Measurements from ENCODE around the gene PNLIPRP2. TPM values are rescaled to one million over a fixed set of nuclear protein-coding genes. Genes with fewer than 3 reads are reported as not detected.

Gene PNLIPRP2
- total RNA-seq, 1 donor: not detected

GRCh38 chr10:116593139-116593740 lies 27.5 kb upstream of the PNLIPRP2 start:
- H3K4me3 ChIP-seq (ENCODE audit: low read depth, low read length): no peak overlapping the region

GRCh38 chr10:116594525-116595035 lies 26.2 kb upstream of the PNLIPRP2 start:
- no peak for TF ChIP-seq CTCF (IDR thresholded peaks at IDR 0.05; ENCODE audit: insufficient read depth, low read depth, low read length)
- no peak for DNase-seq (ENCODE audit: low read depth)
- no peak overlapping the region for H3K4me3 ChIP-seq (ENCODE audit: low read depth, low read length)

More at GRCh38 chr10:116593139-116593740, 27.5 kb upstream of the PNLIPRP2 start:
- TF ChIP-seq CTCF (IDR thresholded peaks at IDR 0.05; ENCODE audit: insufficient read depth, low read depth, low read length): no peak
- no peak for DNase-seq (ENCODE audit: low read depth)

GRCh38 chr10:116596062-116596461 lies 24.7 kb upstream of the PNLIPRP2 start:
- no peak overlapping the region for H3K4me3 ChIP-seq (ENCODE audit: low read depth, low read length)
- no peak for DNase-seq (ENCODE audit: low read depth)
- no peak for TF ChIP-seq CTCF (IDR thresholded peaks at IDR 0.05; ENCODE audit: insufficient read depth, low read depth, low read length)

GRCh38 chr10:116597543-116597942 lies 23.2 kb upstream of the PNLIPRP2 start:
- TF ChIP-seq CTCF (IDR thresholded peaks at IDR 0.05; ENCODE audit: insufficient read depth, low read depth, low read length): no peak
- DNase-seq (ENCODE audit: low read depth): no peak
- H3K4me3 ChIP-seq (ENCODE audit: low read depth, low read length): no peak overlapping the region

GRCh38 chr10:116598329-116598728 lies 22.4 kb upstream of the PNLIPRP2 start:
- peak; percentile 2 for DNase-seq (ENCODE audit: low read depth)
- no peak for TF ChIP-seq CTCF (IDR thresholded peaks at IDR 0.05; ENCODE audit: insufficient read depth, low read depth, low read length)
- no peak overlapping the region for H3K4me3 ChIP-seq (ENCODE audit: low read depth, low read length)

GRCh38 chr10:116599991-116600390 lies 20.8 kb upstream of the PNLIPRP2 start:
- no peak overlapping the region for H3K4me3 ChIP-seq (ENCODE audit: low read depth, low read length)
- TF ChIP-seq CTCF (IDR thresholded peaks at IDR 0.05; ENCODE audit: insufficient read depth, low read depth, low read length): no peak
- no peak for DNase-seq (ENCODE audit: low read depth)
